Right lobe of liver (tissue), 4 donors: ENCODE results near the gene DPT.

ENCODE experiments used
- POLR2A ChIP-seq: fragments of 450-650 bp; IDR thresholded peaks from one replicate; pipeline ENCODE4 v1.6.1; 2017; ENCODE audit warnings: antibody characterized with exemption, mild to moderate bottlenecking
- TF ChIP-seq, protein P1 (sequence below), 4 donors: fragments of 200-600 bp in 3 of 4; fragments of 450-650 bp in 1 of 4; IDR thresholded peaks; one replicate each; pipeline versions ENCODE4 v1.5.1 to v1.8.0; 2016 to 2022; ENCODE audit warnings: antibody characterized with exemption in 4 of 4, mild to moderate bottlenecking in 2 of 4
- donor health status: DM: no; HTN: no; CAD: no.
- donor health status: DM: no; HTN: no; CAD: no.
- donor health status: DM: no; HTN: yes; CAD: no.

DNA sequence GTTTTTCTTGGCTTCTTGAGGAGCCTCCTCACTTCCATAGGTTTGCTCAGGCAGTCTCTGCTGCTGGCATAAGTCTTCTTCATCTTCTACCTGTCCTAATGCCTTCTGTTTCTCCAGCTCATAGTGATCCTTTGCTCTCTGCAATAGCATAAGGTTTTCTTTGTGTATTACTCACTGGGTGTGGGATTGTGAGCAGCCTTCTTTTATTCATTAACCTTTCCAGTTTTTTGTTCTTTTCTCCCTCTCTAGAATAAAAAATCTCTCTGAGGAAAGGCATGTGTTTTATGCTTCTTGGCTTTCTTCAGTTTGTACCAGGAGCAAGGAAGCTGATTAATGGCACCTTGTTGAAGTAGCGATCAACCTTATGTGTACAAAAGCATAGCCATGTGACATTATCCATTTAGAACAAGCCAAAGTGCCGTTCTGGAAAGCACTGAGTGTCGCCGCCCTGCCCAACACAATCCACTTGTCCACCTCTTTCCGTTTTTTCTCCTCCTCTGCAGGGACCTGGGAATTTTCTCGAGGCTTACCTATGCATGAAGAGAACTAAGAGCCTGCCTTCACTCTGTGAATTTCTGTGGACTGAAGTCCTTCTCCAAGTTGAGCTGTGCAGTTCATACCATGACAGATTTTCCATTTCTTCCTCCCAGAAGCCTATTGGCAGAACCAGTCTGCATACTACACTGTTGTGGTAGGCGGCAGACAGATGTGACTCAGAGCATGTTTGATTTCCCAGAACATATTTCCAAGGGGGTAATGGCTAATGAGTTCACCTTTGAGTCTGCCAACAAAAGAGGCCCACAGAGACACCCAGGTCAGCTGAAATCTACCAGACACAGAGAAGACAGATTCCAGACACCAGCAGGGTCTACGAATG, 39.0 kb downstream of the DPT start:
- no peak for TF ChIP-seq POLR2A
- TF ChIP-seq, protein P1, sequence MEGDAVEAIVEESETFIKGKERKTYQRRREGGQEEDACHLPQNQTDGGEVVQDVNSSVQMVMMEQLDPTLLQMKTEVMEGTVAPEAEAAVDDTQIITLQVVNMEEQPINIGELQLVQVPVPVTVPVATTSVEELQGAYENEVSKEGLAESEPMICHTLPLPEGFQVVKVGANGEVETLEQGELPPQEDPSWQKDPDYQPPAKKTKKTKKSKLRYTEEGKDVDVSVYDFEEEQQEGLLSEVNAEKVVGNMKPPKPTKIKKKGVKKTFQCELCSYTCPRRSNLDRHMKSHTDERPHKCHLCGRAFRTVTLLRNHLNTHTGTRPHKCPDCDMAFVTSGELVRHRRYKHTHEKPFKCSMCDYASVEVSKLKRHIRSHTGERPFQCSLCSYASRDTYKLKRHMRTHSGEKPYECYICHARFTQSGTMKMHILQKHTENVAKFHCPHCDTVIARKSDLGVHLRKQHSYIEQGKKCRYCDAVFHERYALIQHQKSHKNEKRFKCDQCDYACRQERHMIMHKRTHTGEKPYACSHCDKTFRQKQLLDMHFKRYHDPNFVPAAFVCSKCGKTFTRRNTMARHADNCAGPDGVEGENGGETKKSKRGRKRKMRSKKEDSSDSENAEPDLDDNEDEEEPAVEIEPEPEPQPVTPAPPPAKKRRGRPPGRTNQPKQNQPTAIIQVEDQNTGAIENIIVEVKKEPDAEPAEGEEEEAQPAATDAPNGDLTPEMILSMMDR (IDR thresholded peaks at IDR 0.05): no peak
